PC-9 (cell line): ENCODE data around the gene XPO5. TPM values are rescaled to one million over a fixed set of nuclear protein-coding genes. Genes with fewer than 3 reads are reported as not detected.

Experiments used
- BruUV-seq: library from RNA; stranded (reverse); fragments of 400-500 nt; replicated peaks from 2 replicates; lab custom pipeline; 2021; lab: Mats Ljungman, UMichigan
- CTCF ChIA-PET: fragments of 300-600 bp; sonication (Branson Sonifier 250); formaldehyde crosslinking; loops from one replicate; lab custom pipeline; 2022; ENCODE audit warnings: antibody characterized with exemption; lab: Charles Lee
- POLR2A ChIA-PET: fragments of 300-600 bp; sonication (Branson Sonifier 250); formaldehyde crosslinking; loops from one replicate; lab custom pipeline; 2022; ENCODE audit warnings: antibody characterized with exemption; ENCODE audit not compliant: unreplicated experiment; lab: Charles Lee
- DNase-seq, 2 experiments: peaks; one replicate each; pipeline versions ENCODE4 v3.0.0 to v3.0.0-alpha.2; 2015 to 2022; ENCODE audit warnings: mixed read lengths in 1 of 2
- H2AFZ ChIP-seq: fragments of 200-600 bp; sonication (generic); 2 replicates; pipeline ENCODE4 v1.8.1; 2017; ENCODE audit warnings: antibody characterized with exemption
- H3F3A ChIP-seq: fragments of 200-600 bp; sonication (generic); 2 replicates; pipeline ENCODE4 v1.8.1; 2017; ENCODE audit warnings: antibody characterized with exemption, mild to moderate bottlenecking, low read depth; ENCODE audit not compliant: insufficient read depth
- H3K27ac ChIP-seq: fragments of 200-600 bp; sonication (generic); 2 replicates; pipeline ENCODE4 v1.6.1; 2016; ENCODE audit warnings: mixed run types
- H3K27me3 ChIP-seq: fragments of 200-600 bp; sonication (generic); 2 replicates; pipeline ENCODE4 v1.6.1; 2016; ENCODE audit warnings: low read depth, mixed run types; ENCODE audit not compliant: insufficient read depth
- H3K36me3 ChIP-seq: fragments of 200-600 bp; sonication (generic); 2 replicates; pipeline ENCODE4 v1.6.1; 2016; ENCODE audit warnings: low read depth, mixed run types
- H3K4me1 ChIP-seq: fragments of 200-600 bp; sonication (generic); replicated peaks from 2 replicates; pipeline ENCODE4 v1.6.1; 2016; ENCODE audit warnings: mixed run types; ENCODE audit not compliant: insufficient read depth
- H3K4me2 ChIP-seq: fragments of 200-600 bp; sonication (generic); 2 replicates; pipeline ENCODE4 v1.6.1; 2017; ENCODE audit warnings: mixed run types
- H3K4me3 ChIP-seq: fragments of 200-600 bp; sonication (generic); 2 replicates; pipeline ENCODE4 v1.6.1; 2016; ENCODE audit warnings: mixed run types
- H3K79me2 ChIP-seq: fragments of 200-600 bp; sonication (generic); 2 replicates; pipeline ENCODE4 v1.6.1; 2017; ENCODE audit warnings: low read depth, mixed run types
- H3K9me2 ChIP-seq: fragments of 200-600 bp; sonication (generic); 2 replicates; pipeline ENCODE4 v1.8.1; 2017; ENCODE audit warnings: mild to moderate bottlenecking; ENCODE audit not compliant: insufficient read depth
- H3K9me3 ChIP-seq: fragments of 200-600 bp; sonication (generic); 2 replicates; pipeline ENCODE4 v1.8.1; 2016; ENCODE audit warnings: low read depth; ENCODE audit not compliant: insufficient read depth
- H4K20me1 ChIP-seq: fragments of 200-600 bp; sonication (generic); 2 replicates; pipeline ENCODE4 v1.8.1; 2017; ENCODE audit not compliant: insufficient read depth
- EZH2 ChIP-seq: fragments of 200-600 bp; sonication (generic); IDR thresholded peaks from 2 replicates; pipeline ENCODE4 v1.8.0; 2017; ENCODE audit warnings: antibody characterized with exemption, low read depth
- intact Hi-C: fragments of 100-400 bp; cut with micrococcal nuclease; formaldehyde crosslinking; loops from one replicate; pipeline ENCODE4 v1.10.0; 2022; ENCODE audit not compliant: unreplicated experiment
- total RNA-seq: library from RNA; stranded (reverse); gene quantifications from 2 replicates; pipeline ENCODE4 v1.2.3, GENCODE V29; 2021
- TF ChIP-seq, protein P1 (sequence below): fragments of 200-600 bp; sonication (generic); conservative IDR thresholded peaks from 2 replicates; pipeline ENCODE4 v1.6.1; 2017; ENCODE audit warnings: mixed run types, antibody characterized with exemption, mild to moderate bottlenecking, moderate library complexity

XPO5 gene
- total RNA-seq, 1 experiment from 2014 or later, result 36.1 TPM

DNA sequence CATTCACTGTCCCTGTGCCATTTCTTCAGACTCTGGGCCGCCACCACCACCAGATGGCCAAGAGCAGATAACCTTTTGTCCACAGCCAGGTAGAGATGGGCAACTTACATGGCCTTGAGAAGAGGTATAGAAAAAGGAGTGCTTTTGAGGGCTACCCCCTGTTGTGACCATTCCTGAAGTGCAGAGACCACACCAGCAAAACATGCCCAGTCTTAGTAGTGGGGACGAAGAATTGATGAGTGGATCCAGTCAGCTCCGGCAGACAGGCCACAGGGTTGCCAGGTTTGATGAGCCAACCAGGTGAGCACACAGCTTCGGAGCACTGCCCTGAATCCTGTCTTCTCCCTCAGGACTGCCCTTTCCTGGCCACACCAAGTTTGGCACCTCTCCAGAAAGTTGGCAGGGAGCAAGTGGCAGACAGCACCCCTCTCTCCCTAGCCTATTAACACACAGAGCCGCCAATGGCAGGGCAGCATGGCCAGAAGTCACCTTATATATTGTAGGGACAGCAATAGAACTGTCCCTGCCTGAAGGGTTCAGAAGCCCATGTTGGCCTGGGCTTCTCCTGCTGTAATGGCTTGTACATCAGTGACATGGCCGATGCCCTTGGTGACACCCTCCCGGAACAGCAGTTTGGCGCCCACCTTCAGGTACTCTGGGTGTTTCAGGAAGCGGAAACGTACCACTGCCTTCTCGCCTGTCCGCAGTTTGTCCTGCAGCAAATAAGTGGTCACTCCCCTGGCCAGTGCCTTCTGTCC, 45.4 kb upstream of the XPO5 start:
- Histone ChIP-seq H3K9me3 (no peaks in the 10 kb centered on the region), H3K4me1 (peaks cover 6% of the 10 kb centered on the region), H3K27ac (no peak overlapping the region), H3F3A (peaks cover 49% of the 10 kb centered on the region), H3K36me3 (peaks cover 57% of the 10 kb centered on the region), H2AFZ (no peak overlapping the region), H3K4me3 (no peak overlapping the region), H3K27me3 (no peaks in the 10 kb centered on the region), H3K4me2 (no peak overlapping the region), H3K79me2 (peaks cover 13% of the 10 kb centered on the region), H4K20me1 (no peaks in the 10 kb centered on the region), H3K9me2 (no peaks in the 10 kb centered on the region)
- intact Hi-C loops, result no loop called here
- POLR2A ChIA-PET, result no interaction called here
- no TSS peak for BruUV-seq
- no peak for TF ChIP-seq EZH2
- TF ChIP-seq, protein P1, sequence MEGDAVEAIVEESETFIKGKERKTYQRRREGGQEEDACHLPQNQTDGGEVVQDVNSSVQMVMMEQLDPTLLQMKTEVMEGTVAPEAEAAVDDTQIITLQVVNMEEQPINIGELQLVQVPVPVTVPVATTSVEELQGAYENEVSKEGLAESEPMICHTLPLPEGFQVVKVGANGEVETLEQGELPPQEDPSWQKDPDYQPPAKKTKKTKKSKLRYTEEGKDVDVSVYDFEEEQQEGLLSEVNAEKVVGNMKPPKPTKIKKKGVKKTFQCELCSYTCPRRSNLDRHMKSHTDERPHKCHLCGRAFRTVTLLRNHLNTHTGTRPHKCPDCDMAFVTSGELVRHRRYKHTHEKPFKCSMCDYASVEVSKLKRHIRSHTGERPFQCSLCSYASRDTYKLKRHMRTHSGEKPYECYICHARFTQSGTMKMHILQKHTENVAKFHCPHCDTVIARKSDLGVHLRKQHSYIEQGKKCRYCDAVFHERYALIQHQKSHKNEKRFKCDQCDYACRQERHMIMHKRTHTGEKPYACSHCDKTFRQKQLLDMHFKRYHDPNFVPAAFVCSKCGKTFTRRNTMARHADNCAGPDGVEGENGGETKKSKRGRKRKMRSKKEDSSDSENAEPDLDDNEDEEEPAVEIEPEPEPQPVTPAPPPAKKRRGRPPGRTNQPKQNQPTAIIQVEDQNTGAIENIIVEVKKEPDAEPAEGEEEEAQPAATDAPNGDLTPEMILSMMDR, result no peak
- no peak for DNase-seq
- CTCF ChIA-PET, result no interaction called here

DNA sequence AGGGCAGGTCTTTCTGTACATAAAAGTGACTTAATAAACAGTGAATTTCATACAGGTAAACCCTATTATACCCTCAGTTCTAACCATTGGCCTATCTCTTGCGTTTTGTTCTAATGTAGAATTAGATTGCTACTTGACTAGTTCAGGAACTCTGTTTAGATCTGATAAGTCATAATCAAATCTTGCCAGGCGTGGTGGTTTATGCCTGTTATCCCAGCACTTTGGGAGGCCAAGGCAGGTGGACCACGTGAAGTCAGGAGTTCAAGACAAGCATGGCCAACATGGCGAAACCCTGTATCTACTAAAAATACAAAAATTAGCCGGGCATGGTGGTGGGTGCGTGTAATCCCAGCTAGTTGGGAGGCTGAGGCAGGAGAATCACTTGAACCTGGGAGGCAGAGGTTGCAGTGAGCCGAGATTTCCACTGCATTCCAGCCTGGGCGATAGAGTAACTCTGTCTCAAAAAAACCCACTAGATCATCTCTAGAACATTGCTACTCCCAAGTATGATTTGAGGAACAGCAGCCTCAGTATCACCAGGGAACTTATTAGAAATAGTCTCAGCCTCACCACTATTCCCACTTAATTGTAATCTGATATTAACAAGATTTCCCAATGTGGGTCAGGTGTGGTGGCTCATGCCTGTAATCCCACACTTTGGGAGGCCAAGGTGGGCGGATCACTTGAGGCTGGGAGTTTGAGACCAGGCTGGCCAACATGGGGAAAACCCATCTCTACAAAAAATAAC, 41.1 kb upstream of the XPO5 start:
- Histone ChIP-seq H3K36me3 (peaks cover 18% of the 10 kb centered on the region), H3K4me2 (no peak overlapping the region), H3K9me3 (no peaks in the 10 kb centered on the region), H2AFZ (no peak overlapping the region), H3K79me2 (no peaks in the 10 kb centered on the region), H3K27me3 (no peaks in the 10 kb centered on the region), H3K4me3 (no peak overlapping the region), H3F3A (peaks cover 50% of the 10 kb centered on the region), H3K4me1 (no peaks in the 10 kb centered on the region), H4K20me1 (no peaks in the 10 kb centered on the region), H3K27ac (no peak overlapping the region), H3K9me2 (no peaks in the 10 kb centered on the region)
- TF ChIP-seq, protein P1, result no peak
- TF ChIP-seq EZH2, result no peak
- no peak for DNase-seq
- intact Hi-C loops, result no loop called here
- no TSS peak for BruUV-seq
- ChIA-PET POLR2A (no interaction called here), CTCF (interaction anchor here (0.9 kb wide), 1 partner anchor 9 kb away, joined by 4 read pairs; no protein-coding TSS in a partner anchor)

DNA sequence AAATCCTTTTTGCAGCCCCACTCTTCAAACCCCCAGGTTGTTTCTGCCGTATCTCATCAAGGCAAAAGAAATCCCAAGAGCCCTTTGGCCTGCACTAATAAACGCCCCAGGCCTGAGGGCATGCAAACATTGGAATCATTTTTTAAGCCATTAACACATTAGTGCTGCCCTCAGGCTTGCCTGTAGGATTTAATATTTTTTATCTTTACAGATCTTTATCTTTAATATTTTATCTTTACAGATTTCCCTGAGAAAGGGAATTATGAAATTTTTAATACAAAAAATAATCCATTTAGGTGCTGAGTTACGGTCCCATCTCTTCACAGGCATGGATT, 38.5 kb upstream of the XPO5 start:
- Histone ChIP-seq H3K36me3 (peaks cover 9% of the 10 kb centered on the region), H3K4me2 (no peak overlapping the region), H3K27ac (no peak overlapping the region), H3F3A (peaks cover 62% of the 10 kb centered on the region), H3K9me2 (no peaks in the 10 kb centered on the region), H3K9me3 (no peaks in the 10 kb centered on the region), H3K27me3 (no peaks in the 10 kb centered on the region), H3K79me2 (no peaks in the 10 kb centered on the region), H4K20me1 (no peaks in the 10 kb centered on the region), H3K4me1 (no peaks in the 10 kb centered on the region), H3K4me3 (no peak overlapping the region), H2AFZ (no peak overlapping the region)
- POLR2A ChIA-PET, result interaction anchor here (0.7 kb wide), 1 partner anchor 630 kb away, joined by 4 read pairs; the partner anchor contains the start of gene PPP2R5D
- TF ChIP-seq, protein P1, result no peak
- no peak for TF ChIP-seq EZH2
- BruUV-seq, result no TSS peak
- intact Hi-C loops, result no loop called here
- CTCF ChIA-PET, result no interaction called here
- DNase-seq, result no peak
